GM20000 (cell line): Measurements from ENCODE around the gene FBXO2.

Experiments used
- DNase-seq: peaks from one replicate; pipeline ENCODE4 v3.0.0; 2012; ENCODE audit warnings: low spot score
- TF ChIP-seq, protein P1 (sequence below): IDR thresholded peaks from 2 replicates; pipeline ENCODE4 v1.5.1; 2012; ENCODE audit warnings: mild to moderate bottlenecking, control low read depth; ENCODE audit errors: extremely low read depth, missing control alignments

The FBXO2 gene

GRCh38 chr1:11600836-11601235 is 53.4 kb downstream of the FBXO2 start:
- TF ChIP-seq, protein P1, sequence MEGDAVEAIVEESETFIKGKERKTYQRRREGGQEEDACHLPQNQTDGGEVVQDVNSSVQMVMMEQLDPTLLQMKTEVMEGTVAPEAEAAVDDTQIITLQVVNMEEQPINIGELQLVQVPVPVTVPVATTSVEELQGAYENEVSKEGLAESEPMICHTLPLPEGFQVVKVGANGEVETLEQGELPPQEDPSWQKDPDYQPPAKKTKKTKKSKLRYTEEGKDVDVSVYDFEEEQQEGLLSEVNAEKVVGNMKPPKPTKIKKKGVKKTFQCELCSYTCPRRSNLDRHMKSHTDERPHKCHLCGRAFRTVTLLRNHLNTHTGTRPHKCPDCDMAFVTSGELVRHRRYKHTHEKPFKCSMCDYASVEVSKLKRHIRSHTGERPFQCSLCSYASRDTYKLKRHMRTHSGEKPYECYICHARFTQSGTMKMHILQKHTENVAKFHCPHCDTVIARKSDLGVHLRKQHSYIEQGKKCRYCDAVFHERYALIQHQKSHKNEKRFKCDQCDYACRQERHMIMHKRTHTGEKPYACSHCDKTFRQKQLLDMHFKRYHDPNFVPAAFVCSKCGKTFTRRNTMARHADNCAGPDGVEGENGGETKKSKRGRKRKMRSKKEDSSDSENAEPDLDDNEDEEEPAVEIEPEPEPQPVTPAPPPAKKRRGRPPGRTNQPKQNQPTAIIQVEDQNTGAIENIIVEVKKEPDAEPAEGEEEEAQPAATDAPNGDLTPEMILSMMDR = no peak
- no peak for DNase-seq

GRCh38 chr1:11599891-11600576 is 54.2 kb downstream of the FBXO2 start:
- DNase-seq = no peak
- TF ChIP-seq, protein P1 = no peak

- no peak for DNase-seq
- TF ChIP-seq, protein P1 = no peak
Observed at GRCh38 chr1:11598461-11598860, 55.8 kb downstream of the FBXO2 start.
